NK-92 (cell line): ENCODE results near the gene GNB1.

Experiments used
- DNase-seq: peaks from one replicate; lab custom pipeline; 2025; ENCODE audit not compliant: unreplicated experiment; lab: John Stamatoyannopoulos, UW

Gene GNB1

DNA sequence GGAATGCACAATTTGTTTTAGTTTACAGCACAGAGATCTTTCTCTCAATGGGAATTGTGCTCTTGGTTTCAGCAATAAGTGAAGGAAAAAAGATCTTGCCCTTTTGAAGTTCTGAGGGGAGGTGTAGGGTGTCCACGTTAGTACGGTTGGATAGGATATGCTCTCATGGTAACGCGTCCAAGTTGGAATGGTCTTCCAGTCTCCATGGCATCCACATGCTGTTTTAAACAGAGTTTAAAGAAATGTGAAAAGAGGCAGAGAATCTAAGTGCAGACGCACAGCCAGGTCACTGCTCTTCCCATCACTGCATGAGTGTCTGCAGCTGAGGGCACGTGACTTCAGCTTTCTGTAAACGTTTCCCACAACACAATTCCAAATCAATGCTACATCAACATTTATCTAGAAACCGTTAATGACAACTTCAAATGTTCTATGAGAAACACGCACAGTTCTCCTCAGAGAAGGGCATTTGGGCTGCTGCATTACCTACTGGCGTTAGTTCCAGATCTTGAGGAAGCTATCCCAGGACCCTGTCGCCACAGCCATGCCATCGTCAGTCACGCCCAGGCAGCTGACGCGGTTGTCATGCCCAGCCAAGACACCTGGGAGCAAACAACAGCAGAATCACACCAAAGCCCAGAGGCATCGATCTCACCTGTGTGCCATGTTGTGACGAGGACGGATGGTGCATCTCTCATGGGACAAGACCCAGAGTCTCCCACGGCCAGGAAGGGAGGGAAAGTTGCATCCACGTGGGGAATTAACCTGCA lies 103.9 kb downstream of the GNB1 start:
- no peak for DNase-seq

DNA sequence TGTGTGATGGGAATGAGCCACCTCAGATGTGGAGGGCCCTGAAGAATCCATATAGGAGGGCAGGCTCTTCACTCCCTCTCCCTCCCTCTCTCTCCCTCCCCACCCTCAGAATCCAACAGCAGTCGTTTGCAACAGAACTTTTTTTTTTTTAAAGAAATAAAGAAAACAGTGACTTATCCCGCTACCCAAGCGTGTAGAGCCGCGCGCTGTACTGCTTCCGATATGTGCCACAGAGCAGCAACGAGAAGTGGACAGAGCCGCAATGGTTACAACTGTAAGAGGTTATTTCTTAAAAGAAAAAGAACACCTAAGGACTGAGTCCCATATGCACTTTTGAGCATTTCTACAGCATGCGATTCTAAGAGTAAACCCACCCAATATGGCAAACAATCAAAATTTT lies 105.2 kb downstream of the GNB1 start:
- DNase-seq: no peak

DNA sequence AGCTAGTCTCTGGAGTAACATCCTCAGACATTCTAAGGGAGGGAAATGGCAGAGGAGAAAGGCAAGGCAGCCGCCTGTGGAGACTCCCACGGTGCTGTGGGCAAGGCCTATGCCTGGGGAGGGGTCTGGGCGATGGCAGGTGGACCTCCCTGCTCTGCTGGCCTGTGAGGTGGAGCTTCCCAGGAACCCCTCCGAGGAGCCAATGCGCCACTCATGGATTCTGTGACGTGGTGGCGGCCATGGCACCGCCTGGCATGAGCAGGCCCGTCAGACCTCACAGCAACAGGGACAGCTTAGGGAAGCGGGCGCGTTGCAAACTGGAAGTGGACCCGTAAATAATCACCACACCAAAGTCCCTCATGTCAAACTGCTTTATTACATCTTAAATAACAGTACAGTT lies 106.0 kb downstream of the GNB1 start:
- DNase-seq: no peak

DNA sequence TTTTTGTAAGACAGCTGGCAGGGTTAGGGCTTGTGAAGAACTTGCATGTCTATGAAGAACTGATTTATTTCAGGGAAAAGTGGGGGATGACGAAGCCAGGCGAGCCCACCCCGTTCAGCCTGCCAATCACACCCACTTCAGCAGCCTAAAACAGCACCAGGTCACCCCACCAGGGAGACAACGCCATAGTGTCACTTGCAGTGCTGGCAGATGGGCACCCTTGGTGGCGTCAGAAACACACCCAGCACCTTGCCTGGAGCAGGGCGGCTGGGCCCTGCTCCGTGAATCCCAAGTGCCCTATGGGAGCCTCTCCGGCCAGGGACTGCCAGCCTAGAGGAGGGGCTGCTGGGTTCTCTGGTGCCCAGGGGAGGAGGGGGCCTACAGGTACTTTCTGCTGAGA lies 107.6 kb downstream of the GNB1 start:
- no peak for DNase-seq

DNA sequence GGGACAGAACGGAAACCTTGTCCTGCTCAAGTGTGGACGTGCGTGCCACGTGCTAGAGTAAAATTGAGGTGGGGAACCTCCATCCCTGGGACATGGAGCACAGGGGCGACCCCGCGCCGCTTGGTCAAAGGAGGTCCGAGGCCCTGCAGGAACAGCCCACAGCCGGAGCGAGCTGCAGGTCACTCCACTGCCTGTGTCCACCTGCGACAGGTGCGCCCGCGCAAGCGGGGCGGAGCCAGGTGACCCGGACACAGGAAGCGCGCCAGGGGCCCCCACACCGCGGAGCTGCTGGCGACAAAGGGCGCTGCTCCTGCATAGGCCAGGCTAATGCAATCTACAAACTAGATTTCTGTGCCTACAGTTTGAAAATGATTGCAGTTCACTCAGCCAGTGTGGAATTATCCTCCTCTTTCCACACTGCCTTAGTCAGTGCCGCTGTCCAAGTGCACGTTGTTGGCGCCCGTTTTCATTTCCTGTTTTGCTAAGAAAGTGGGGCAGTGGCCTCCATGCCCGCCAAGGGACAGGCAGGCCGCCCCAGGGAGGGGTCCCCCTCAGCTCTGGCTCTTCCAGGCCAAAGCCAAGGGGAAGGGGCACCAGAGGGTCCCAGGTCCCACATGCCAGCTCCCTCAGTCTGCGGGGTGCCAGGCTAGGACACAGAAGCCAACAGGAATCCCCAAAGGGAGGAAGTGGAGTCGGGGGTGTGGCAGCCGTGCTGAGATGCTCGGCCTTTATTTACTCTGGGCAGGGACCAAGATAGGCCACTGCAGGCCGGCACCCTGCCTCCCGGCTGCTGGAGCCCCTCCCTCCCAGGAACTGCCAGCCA lies 108.3 kb downstream of the GNB1 start:
- no peak for DNase-seq

DNA sequence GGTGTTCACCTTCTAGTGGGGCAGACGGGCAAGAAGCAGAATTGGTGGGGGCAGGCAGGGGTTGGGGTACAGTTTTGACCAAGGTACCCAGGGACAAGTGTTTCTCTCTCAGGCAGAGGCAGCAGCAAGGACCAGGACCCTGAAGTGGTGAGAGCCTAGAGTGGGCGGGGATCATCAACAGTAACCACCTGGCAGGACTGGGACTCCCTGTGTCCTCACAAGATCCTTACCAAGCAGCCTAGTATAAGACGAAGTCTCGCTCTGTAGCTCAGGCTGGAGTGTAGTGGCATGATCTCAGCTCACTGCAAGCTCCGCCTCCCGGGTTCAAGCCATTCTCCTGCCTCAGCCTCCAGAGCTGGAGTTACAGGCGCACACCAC lies 109.4 kb downstream of the GNB1 start:
- no peak for DNase-seq

DNA sequence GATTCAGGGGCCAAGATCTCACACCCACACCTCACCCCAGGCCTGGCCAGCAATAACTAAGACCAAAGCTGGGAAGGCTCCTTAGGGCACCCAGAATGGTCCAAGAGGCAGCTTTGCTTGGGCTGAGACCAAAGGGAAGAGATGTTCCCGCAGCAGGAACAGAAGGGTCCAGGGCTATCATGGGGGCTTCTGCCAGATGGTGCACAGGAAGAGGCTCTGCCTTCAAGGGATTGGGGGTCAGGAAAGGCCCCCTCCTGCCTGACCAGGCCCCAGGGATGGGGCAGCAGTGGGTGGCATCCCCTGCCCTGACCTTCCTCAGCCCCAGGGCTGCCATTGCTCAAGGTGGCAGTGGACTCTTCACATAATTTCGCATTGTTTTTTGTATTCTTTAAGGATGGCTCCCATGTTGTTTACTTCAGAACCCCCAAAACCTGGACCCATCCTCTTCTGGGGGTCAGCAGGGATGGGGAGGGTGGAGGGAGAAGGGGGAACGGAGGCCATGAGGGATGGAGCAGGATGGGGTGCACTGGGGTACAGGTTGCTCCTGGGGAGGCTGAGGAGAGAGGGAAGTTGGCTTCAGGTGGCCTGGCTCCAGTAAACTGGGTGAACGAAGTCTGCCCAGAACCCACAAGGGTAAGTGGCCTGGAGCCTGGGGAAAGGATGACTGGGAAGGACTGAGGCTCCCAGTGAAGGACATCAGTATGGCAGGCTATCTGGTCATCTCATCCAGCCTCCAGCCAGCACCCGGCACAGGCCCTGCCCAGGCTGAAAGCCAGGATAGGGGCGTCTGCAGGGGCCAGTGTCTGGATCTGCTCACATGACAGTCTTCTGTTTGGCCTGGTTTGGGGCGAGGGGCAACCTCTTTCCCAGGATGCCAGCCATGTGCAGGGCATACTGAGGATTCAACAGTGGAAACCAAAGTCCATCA lies 110.0 kb downstream of the GNB1 start:
- DNase-seq: no peak

DNA sequence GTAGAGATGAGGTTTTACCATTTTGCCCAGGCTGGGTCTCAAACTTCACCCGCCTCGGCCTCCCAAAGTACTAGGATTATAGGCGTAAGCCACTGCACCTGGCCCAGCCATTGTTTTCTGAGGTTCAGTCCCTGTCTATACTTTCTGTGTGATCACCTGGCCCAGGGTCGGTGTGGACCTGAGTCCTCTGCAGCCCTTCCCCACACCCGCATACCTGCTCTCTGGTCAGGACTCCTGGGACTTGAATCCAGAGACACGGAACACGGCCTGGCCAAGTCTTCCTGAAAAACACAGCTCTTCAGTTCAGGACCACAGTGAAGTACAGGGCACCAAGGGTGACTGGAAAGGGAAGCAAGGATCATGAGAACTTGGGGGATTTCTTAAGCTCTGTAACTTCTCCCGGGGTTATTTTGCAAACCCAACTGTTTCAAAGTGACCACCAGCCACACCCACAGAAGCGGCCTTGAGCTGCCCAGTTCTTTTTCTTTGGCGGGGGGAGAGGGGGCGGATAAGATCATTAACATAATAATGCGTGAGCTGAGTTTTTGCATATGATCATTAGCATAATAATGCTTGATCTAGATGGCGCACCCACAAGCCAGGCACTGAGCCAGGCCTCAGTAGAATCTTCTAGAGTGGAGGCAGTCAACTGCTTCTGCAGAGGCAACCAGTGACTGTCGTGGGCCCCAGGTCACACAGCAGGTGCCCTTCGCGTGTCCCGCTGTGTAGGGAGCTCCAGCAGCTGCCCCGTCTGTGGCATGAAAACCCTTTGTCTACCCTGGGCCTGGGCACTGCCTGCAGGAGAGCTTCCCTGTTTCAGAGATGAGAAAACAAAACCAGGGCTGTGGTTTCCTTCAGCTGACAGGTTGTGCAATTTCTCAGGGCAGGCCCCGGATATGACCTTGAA lies 110.9 kb downstream of the GNB1 start:
- DNase-seq: no peak

DNA sequence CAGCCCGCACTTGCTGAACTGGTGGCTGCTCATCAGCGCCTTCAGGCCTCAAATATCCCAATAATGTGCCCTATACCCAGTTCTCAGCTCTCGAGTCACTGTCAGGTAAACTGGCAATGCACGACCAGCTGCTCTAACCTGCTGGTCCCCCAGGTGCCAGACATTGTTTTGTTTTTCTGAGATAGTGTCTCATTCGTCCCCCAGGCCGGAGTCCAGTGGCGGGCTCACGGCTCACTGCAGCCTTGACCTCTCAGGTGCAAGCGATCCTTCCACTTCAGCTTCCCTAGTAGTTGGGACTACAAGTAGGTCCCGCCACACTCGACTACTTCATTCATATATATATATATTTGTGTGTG lies 111.6 kb downstream of the GNB1 start:
- DNase-seq: no peak

DNA sequence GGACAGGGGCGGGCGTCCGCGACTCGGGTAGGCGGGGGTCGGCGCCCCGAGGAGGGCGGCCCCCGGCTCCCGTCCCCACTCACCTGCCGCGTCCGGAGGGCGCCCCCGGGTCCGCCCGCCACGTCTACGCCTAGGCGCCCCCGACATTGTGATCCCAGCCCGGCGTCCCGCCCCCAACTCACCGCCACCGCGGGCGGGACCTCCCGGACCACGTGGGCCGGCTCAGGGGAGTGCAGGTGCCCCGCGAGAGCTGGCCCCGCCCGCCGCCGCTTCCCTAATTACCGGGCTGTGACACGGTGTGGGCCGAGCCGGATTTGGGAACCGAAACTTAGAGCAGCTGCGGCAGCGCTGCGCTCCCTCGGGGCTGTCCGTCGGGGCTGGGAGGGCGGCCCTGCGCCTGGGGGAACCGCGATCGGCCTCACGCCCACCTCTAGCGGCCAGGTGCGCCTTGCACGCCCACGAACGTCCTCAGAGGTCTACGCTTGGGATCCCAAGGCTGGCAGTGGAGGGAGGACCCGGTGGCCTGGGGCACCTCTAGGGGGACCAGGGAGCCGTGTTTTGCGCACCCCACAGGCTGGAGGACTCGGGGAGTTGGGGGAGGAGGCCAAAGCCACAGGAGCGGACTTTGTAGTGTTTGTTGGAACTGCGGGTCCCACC lies 112.1 kb downstream of the GNB1 start:
- no peak for DNase-seq

DNA sequence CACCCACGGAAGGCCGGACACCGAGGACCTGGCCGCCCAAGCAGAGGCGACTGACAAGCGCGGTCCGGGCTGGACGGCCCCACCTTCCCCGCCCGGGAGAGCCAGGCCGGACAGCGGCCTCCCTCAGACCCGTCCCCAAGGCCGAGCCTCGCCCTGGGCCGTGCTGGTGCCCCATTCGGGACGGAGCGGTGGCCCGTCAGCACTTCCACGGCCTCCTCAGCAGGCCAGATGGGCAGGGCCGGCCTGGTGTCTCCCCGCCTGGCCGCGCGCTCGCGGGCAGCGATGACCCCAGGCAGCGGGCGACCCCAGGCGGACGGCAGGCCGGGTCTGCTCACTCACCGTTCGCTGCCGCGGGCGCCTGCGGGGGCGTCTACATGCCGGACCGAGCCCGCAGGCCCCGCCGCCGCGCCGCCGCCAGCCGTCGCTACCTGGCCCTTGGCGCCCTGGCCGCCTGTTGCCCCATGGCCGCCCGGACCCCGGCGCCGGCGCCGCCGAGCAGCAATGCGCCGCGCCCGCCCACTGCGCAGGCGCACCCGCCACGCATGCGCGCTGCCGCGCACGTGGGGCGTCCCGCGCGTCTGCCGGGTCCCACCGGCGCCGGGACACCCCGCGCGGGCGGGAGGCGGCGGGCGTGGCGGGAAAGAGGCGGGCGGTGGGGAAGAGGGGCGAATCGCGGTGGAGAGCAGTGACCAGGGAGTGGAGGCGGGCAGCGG lies 112.8 kb downstream of the GNB1 start, which contains the start of gene NADK:
TSS of gene NADK (minus strand) at position 521 of the 713 bp plus-strand sequence. CDS start 13,064 bp downstream, outside the sequence.
- no peak for DNase-seq

DNA sequence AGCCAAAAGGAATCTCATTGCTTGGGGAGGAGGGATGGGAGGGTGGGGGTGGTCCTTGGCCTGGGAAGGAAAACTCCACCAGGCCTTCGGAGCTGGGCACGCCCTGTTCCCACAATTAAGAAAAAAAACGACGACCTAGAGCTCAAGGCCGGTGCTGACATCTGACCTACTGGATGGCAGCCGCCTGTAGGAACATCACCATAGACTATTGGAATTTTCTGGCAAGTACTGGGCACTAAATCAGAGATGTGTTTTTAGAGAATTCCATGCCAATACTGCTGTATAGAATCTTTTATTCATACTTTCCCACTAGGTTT lies 113.3 kb downstream of the GNB1 start:
- DNase-seq: no peak

DNA sequence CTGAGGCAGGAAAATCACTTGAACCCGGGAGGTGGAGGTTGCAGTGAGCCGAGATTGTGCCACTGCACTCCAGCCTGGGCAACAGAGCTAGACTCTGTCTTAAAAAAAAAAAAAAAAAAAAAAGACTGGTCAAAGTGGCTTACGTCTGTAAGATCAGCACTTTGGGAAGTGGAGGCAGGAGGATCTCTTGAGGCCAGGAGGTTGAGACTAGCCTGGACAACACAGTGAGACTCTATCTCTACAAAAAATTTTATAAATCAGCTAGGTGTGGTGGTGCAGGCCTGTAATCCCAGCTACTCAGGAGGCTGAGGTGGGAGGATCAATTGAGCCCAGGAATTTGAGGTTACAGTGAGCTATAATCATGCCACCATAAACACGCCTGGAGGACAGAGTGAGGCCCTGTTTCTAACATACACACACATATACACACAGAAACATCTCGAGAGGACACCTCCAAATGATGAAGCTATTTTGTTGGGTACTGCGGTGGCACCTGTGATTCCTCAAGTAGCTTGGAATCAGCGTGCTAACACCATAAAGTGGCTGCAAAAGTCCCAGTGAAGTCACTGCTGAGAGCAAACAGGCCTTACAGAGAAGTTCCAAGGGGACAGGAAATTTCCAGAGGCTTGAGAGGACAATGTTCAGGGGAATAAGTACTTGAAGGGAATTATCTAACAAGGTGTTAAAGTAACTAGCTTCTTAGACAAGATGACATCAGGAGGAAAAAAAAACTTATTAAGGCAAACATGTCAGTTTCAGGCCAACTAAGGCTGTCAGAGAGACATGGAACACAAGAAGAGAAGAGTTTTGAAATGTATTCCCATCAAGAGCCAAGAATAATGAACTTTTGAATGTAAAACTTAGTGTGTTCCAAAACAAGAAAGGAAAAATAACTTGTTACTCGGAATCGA lies 114.0 kb downstream of the GNB1 start:
- DNase-seq: no peak

DNA sequence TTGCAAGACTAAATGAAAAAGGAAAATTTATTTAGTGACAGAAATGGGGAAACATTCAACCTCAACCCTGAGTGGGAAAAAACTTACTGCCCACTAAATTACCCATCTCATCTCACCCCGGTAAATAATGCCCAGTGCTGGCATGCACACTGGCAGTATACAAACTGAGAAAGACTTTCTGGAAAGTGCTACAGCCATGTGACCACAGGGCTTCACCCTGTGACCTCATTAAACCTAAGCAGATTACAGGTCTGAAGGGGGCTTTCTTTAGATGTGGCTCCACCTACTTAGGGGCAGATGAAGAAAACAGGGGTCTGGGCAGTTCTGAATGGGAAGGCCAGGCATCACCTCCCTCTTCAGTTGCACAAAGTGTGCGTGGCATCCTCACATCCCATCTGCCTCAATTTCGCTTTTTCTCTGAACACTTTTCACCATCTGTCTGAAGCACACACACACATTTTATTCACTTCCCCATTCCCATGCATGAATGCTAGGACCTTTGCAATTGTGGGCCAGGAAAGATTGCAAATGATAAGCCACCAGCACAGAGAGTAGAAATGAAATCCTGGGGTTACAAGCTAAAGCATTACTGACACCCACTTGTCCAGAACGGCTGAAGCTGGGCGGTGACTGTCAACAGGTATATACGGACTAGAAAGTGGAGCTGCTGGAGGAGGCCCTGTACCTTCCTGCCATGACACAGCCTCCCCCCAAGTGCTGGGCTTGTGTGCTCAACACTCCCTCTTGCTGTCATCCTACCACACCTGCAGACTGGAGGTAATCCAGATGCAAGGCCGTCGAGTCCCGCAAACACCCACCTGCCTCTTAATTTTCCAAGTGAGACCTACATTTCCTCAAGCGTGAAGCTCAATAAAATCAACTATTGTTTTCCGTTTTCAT lies 115.3 kb downstream of the GNB1 start:
- no peak for DNase-seq

DNA sequence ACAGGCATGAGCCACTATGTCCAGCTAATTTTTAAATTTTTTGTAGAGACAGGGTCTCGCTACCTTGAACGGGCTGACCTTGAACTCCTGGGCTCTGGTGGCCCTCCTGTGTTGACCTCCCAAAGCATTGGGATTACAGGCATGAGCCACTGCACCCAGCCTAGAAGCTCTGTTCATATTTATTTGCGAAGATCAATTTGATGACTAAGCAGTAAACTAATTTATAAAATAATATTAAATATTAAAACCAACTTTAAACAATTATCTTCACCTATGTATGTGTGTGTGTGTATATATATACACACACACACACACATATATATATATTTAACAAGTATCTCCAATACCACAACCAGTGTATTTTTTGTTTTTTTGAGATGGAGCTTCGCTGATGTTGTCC lies 117.0 kb downstream of the GNB1 start:
- no peak for DNase-seq

DNA sequence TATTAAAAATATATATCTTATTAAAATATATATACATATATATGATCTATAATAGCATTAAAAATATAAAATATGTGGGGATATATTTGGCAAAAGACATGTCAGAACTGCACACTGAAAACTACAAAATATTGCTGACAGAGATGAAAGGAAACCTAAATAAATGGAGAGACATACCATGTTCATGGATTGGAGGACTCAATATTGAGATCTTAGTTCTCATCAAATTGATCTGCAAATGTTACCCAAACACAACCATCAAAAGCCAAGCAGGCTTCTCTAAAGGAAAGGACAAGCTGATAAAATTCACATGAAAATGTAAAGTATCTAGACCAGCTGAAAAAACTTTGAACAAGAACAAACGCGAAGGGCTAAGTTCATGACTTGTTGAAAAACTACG lies 119.8 kb downstream of the GNB1 start:
- DNase-seq: no peak

DNA sequence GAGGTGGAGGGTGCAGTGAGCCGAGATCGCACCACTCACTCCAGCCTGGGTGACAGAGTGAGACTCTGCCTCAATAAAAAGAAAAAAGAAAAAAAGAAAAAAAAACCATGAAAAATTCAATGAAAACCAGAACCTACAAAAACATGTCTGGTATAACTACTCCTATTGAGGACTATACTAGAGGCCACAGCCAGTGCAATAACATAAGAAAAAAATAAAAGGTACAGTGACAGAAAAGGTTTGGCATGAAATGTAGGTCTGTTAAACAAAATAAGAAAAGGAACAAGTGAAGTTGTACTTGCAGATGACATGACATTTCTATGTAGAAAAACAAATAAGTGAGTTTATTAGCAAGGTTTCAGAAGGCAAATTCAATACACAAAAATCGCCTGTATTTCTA lies 120.8 kb downstream of the GNB1 start:
- no peak for DNase-seq
